Stimulated activated memory B cell treated with anti-CD40 and anti-IgM and Interleukin-4, amounts not matched to agents 10 μg/mL and 1 μg/mL and 100 μg/mL, for 72 hours (primary cell): ENCODE data around the gene MYO1D.
A peak's percentile ranks its signal among the peaks of the same experiment; 100 is the strongest.
"Not testable (repeated sequence)": the region's sequence is repeated elsewhere in the genome, so short reads cannot be mapped to it uniquely, and the experiment has no call there.

Experiments
- ATAC-seq: fragments of 150-1000 bp; cut with Tn5 transposase; 2 replicates; pipeline ENCODE4 v1.10.0; 2021
- H3K27ac Mint-ChIP-seq: one replicate; pipeline ENCODE4 v1.8.0; 2022; ENCODE audit warnings: mild to moderate bottlenecking, mixed read lengths
- H3K27me3 Mint-ChIP-seq: one replicate; pipeline ENCODE4 v1.8.0; 2022; ENCODE audit warnings: mixed read lengths
- H3K36me3 Mint-ChIP-seq: one replicate; pipeline ENCODE4 v1.8.0; 2022; ENCODE audit warnings: mixed read lengths
- H3K4me1 Mint-ChIP-seq: one replicate; pipeline ENCODE4 v1.8.0; 2022; ENCODE audit warnings: mixed read lengths
- H3K4me3 Mint-ChIP-seq: one replicate; pipeline ENCODE4 v1.8.0; 2022; ENCODE audit warnings: mild to moderate bottlenecking, moderate library complexity, mixed read lengths
- H3K9me3 Mint-ChIP-seq: one replicate; pipeline ENCODE4 v1.8.0; 2022; ENCODE audit warnings: mixed read lengths

Gene MYO1D

GRCh38 chr17:32461853-32462617, 414.9 kb downstream of the MYO1D start:
- peaks cover 66% of the 10 kb centered on the region for H3K36me3 Mint-ChIP-seq
- peaks cover 19% of the 10 kb centered on the region for H3K4me1 Mint-ChIP-seq
- no peaks in the 10 kb centered on the region for H3K27me3 Mint-ChIP-seq
- no peaks in the 10 kb centered on the region for H3K9me3 Mint-ChIP-seq
- no peak overlapping the region for H3K4me3 Mint-ChIP-seq
- ATAC-seq = peak; percentile 65
- no peak overlapping the region for H3K27ac Mint-ChIP-seq

DNA sequence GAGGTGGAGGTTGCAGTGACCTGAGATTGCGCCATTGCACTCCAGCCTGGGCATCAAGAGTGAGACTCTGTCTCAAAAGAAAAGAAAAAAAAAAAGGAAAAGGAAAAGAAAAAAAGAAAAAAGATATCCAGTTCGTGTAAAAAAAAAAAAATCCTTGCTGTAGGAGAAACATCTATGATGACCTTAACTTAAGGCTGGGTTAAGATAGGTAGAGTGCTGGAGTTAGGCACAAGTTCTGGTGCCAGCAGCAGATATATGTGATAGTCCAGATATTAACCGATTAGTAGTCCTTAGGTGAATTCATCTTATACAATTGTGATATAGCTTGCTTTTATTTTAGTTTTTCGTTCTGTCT, 415.4 kb downstream of the MYO1D start:
- H3K36me3 Mint-ChIP-seq = peaks cover 65% of the 10 kb centered on the region
- ATAC-seq = peak; percentile 27
- H3K27ac Mint-ChIP-seq = no peak overlapping the region
- peaks cover 19% of the 10 kb centered on the region for H3K4me1 Mint-ChIP-seq
- H3K9me3 Mint-ChIP-seq = no peaks in the 10 kb centered on the region
- no peak overlapping the region for H3K4me3 Mint-ChIP-seq
- no peaks in the 10 kb centered on the region for H3K27me3 Mint-ChIP-seq

GRCh38 chr17:32460054-32460453, 416.9 kb downstream of the MYO1D start:
- no peaks in the 10 kb centered on the region for H3K27me3 Mint-ChIP-seq
- peaks cover 66% of the 10 kb centered on the region for H3K36me3 Mint-ChIP-seq
- no peak overlapping the region for H3K27ac Mint-ChIP-seq
- H3K4me3 Mint-ChIP-seq = no peak overlapping the region
- ATAC-seq = no peak
- H3K4me1 Mint-ChIP-seq = peaks cover 19% of the 10 kb centered on the region
- no peaks in the 10 kb centered on the region for H3K9me3 Mint-ChIP-seq

GRCh38 chr17:32458371-32458770, 418.6 kb downstream of the MYO1D start:
- Mint-ChIP-seq H3K36me3 (peaks cover 76% of the 10 kb centered on the region), H3K27ac (no peak overlapping the region), H3K4me1 (peaks cover 26% of the 10 kb centered on the region), H3K27me3 (no peaks in the 10 kb centered on the region), H3K9me3 (no peaks in the 10 kb centered on the region), H3K4me3 (no peak overlapping the region)
- ATAC-seq = no peak

- no peak overlapping the region for H3K4me3 Mint-ChIP-seq
- H3K36me3 Mint-ChIP-seq = peaks cover 76% of the 10 kb centered on the region
- H3K27ac Mint-ChIP-seq = no peak overlapping the region
- H3K9me3 Mint-ChIP-seq = no peaks in the 10 kb centered on the region
- H3K27me3 Mint-ChIP-seq = no peaks in the 10 kb centered on the region
- ATAC-seq = no peak
- peaks cover 19% of the 10 kb centered on the region for H3K4me1 Mint-ChIP-seq
These were observed 423.6 kb downstream of the MYO1D start for GRCh38 chr17:32453370-32453769.

DNA sequence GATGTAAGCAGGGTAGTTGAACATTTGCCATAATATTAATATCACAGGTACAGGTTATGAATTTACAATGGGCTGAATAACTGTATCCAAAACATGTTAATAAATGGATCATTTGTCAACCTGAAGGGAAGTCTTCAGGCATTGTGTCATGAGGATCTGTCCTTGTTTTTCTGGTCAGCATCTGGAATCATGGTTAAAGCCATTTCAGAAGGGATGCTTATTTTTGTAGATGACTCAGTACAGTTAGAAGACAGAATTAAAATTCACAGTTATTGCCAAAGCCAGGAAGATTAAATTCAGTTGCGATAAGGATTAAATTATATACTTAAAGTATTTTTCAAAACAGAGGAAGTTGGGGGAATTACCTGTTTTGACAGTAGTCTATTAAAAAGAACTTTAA, 424.6 kb downstream of the MYO1D start:
- H3K27me3 Mint-ChIP-seq = no peaks in the 10 kb centered on the region
- no peak overlapping the region for H3K4me3 Mint-ChIP-seq
- H3K9me3 Mint-ChIP-seq = no peaks in the 10 kb centered on the region
- H3K27ac Mint-ChIP-seq = no peak overlapping the region
- no peak for ATAC-seq
- H3K4me1 Mint-ChIP-seq = peaks cover 19% of the 10 kb centered on the region
- H3K36me3 Mint-ChIP-seq = peaks cover 70% of the 10 kb centered on the region

DNA sequence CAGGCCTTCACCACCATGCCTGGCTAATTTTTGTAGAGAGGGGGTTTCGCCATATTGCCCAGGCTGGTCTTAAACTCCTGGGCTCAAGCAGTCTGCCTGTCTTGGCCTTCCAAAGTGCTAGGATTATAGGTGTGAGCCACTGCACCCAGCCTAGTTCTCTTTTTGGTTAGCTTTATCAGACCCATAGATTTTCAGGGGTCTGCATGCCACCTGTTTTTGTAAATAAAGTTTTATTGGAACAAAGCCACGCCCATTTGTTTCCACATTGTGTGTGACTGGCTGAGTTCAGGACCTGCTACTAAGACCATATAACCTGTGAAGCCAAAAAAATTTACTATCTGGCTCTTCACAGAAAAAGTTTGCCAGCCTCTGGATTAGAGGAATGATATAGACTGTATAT, 425.0 kb downstream of the MYO1D start:
- peaks cover 70% of the 10 kb centered on the region for H3K36me3 Mint-ChIP-seq
- peaks cover 23% of the 10 kb centered on the region for H3K4me1 Mint-ChIP-seq
- H3K4me3 Mint-ChIP-seq = no peak overlapping the region
- H3K9me3 Mint-ChIP-seq = no peaks in the 10 kb centered on the region
- H3K27me3 Mint-ChIP-seq = no peaks in the 10 kb centered on the region
- H3K27ac Mint-ChIP-seq = no peak overlapping the region
- ATAC-seq = no peak

- not testable (repeated sequence) for H3K27ac Mint-ChIP-seq, H3K9me3 Mint-ChIP-seq, H3K4me3 Mint-ChIP-seq, H3K27me3 Mint-ChIP-seq, ATAC-seq
- H3K4me1 Mint-ChIP-seq = peaks cover 38% of the 10 kb centered on the region
- peaks cover 73% of the 10 kb centered on the region for H3K36me3 Mint-ChIP-seq
These were observed 426.5 kb downstream of the MYO1D start for GRCh38 chr17:32450379-32450778.

- H3K27me3 Mint-ChIP-seq = no peaks in the 10 kb centered on the region
- H3K36me3 Mint-ChIP-seq = peaks cover 69% of the 10 kb centered on the region
- H3K4me3 Mint-ChIP-seq = no peak overlapping the region
- peaks cover 42% of the 10 kb centered on the region for H3K4me1 Mint-ChIP-seq
- no peaks in the 10 kb centered on the region for H3K9me3 Mint-ChIP-seq
- H3K27ac Mint-ChIP-seq = no peak overlapping the region
- ATAC-seq = no peak
These were observed 427.0 kb downstream of the MYO1D start for GRCh38 chr17:32449963-32450362.

GRCh38 chr17:32446949-32447348, 430.0 kb downstream of the MYO1D start:
- no peak overlapping the region for H3K27ac Mint-ChIP-seq

DNA sequence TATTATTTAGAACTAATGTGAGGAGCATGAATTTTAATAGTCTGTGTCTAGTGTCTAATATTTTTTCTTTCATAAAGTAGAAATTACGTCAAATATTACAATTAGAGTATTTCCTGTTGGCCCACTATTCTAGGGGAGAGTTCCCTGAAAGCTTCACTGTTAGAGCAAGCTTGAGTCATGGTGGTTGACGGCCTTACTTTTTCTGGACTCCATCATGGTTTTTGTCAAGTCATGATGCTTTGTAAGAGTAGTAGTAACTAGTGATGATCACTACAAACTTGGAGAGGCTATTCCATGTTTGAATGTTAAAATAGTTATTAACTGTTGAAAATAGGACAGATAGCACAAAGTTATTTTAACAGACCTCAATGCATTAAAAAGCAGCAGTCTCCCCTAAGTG, 431.0 kb downstream of the MYO1D start:
- H3K36me3 Mint-ChIP-seq = peaks cover 31% of the 10 kb centered on the region
- H3K27ac Mint-ChIP-seq = peak overlapping the region; percentile 79
- H3K4me1 Mint-ChIP-seq = peaks cover 38% of the 10 kb centered on the region
- no peaks in the 10 kb centered on the region for H3K9me3 Mint-ChIP-seq
- H3K27me3 Mint-ChIP-seq = no peaks in the 10 kb centered on the region
- H3K4me3 Mint-ChIP-seq = peak overlapping the region; percentile 81
- ATAC-seq = no peak

More at GRCh38 chr17:32446949-32447348, 430.0 kb downstream of the MYO1D start:
- H3K27me3 Mint-ChIP-seq = no peaks in the 10 kb centered on the region
- H3K9me3 Mint-ChIP-seq = no peaks in the 10 kb centered on the region
- peaks cover 40% of the 10 kb centered on the region for H3K36me3 Mint-ChIP-seq
- no peak overlapping the region for H3K4me3 Mint-ChIP-seq
- no peak for ATAC-seq
- peaks cover 40% of the 10 kb centered on the region for H3K4me1 Mint-ChIP-seq

DNA sequence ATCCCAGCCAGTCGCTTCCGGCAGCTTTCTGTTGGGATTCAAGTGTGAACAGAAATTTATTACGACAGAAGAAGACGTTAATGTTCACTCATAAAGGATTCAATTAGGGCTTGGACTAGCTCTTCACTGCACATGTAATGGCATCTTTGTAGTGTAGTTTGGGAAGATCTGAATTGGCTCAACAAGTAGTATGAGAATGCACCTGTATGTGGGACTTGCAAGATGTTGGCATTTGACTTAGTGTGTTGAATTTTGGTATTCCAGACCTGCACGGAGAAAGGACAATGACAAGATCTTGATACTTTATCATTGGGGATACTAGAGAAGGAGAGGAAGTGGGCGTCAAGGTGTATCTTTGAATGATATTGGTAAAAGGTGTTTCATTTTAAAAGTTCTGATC, 431.4 kb downstream of the MYO1D start:
- peak overlapping the region; percentile 79 for H3K27ac Mint-ChIP-seq
- no peaks in the 10 kb centered on the region for H3K27me3 Mint-ChIP-seq
- H3K4me1 Mint-ChIP-seq = peaks cover 38% of the 10 kb centered on the region
- H3K36me3 Mint-ChIP-seq = peaks cover 26% of the 10 kb centered on the region
- ATAC-seq = no peak
- H3K4me3 Mint-ChIP-seq = peak overlapping the region; percentile 81
- no peaks in the 10 kb centered on the region for H3K9me3 Mint-ChIP-seq

- peaks cover 36% of the 10 kb centered on the region for H3K4me1 Mint-ChIP-seq
- no peaks in the 10 kb centered on the region for H3K27me3 Mint-ChIP-seq
- H3K27ac Mint-ChIP-seq = peak overlapping the region; percentile 79
- ATAC-seq = peak; percentile 34
- peak overlapping the region; percentile 81 for H3K4me3 Mint-ChIP-seq
- H3K9me3 Mint-ChIP-seq = no peaks in the 10 kb centered on the region
- peaks cover 23% of the 10 kb centered on the region for H3K36me3 Mint-ChIP-seq
These were observed 431.9 kb downstream of the MYO1D start for GRCh38 chr17:32445074-32445415.

GRCh38 chr17:32444301-32445073, 432.4 kb downstream of the MYO1D start, which contains the start of gene PSMD11:
TSS of gene PSMD11 (plus strand) at chr17:32444510. CDS start at chr17:32444524, 14 bp downstream.
- peak; percentile 99 for ATAC-seq
- Mint-ChIP-seq H3K4me1 (peaks cover 36% of the 10 kb centered on the region), H3K9me3 (no peaks in the 10 kb centered on the region), H3K36me3 (peaks cover 19% of the 10 kb centered on the region), H3K4me3 (peak within 1 kb of the TSS; percentile 81), H3K27ac (peak within 1 kb of the TSS; percentile 79), H3K27me3 (no peaks in the 10 kb centered on the region)

- Mint-ChIP-seq H3K4me1 (peaks cover 36% of the 10 kb centered on the region), H3K36me3 (peaks cover 16% of the 10 kb centered on the region), H3K27me3 (no peaks in the 10 kb centered on the region), H3K4me3 (peak overlapping the region; percentile 81), H3K9me3 (no peaks in the 10 kb centered on the region), H3K27ac (peak overlapping the region; percentile 79)
- no peak for ATAC-seq
These were observed 433.1 kb downstream of the MYO1D start for GRCh38 chr17:32443827-32444300.
